Chondrocyte (in vitro differentiated cells): ENCODE data around the gene PTEN. TPM values are rescaled to one million over a fixed set of nuclear protein-coding genes. Genes with fewer than 3 reads are reported as not detected.

Experiments used
- DNase-seq: peaks from one replicate; pipeline ENCODE4 v3.0.0; 2021; ENCODE audit warnings: mixed read lengths, low spot score
- H3K27ac Mint-ChIP-seq: one replicate; pipeline ENCODE4 v1.8.0; 2021; ENCODE audit warnings: mild to moderate bottlenecking, moderate library complexity, mixed read lengths; ENCODE audit not compliant: unreplicated experiment
- H3K27me3 Mint-ChIP-seq: 2 replicates; pipeline ENCODE4 v1.8.0; 2021; ENCODE audit warnings: low read depth, mixed read lengths
- H3K36me3 Mint-ChIP-seq: 2 replicates; pipeline ENCODE4 v1.8.0; 2021; ENCODE audit warnings: low read depth, mixed read lengths
- H3K4me1 Mint-ChIP-seq: 2 replicates; pipeline ENCODE4 v1.8.0; 2021; ENCODE audit warnings: low read depth, mild to moderate bottlenecking, mixed read lengths
- H3K4me3 Mint-ChIP-seq: one replicate; pipeline ENCODE4 v1.8.0; 2021; ENCODE audit warnings: mild to moderate bottlenecking, moderate library complexity, mixed read lengths; ENCODE audit not compliant: unreplicated experiment
- H3K9me3 Mint-ChIP-seq: 2 replicates; pipeline ENCODE4 v1.8.0; 2021; ENCODE audit warnings: low read depth, mixed read lengths
- CTCF ChIP-seq: fragments of 200-600 bp; sonication (generic); IDR thresholded peaks from 2 replicates; pipeline ENCODE4 v1.5.0; 2021; ENCODE audit warnings: antibody characterized with exemption, mild to moderate bottlenecking, moderate library complexity
- total RNA-seq: library from RNA; stranded (reverse); gene quantifications from 3 replicates; pipeline ENCODE4 v1.2.1, GENCODE V29; 2021

Gene PTEN
- total RNA-seq, 1 donor from 2014 or later = 85.4 TPM

- Mint-ChIP-seq H3K27me3 (no peaks in the 10 kb centered on the region), H3K4me3 (no peak overlapping the region), H3K4me1 (peaks cover 10% of the 10 kb centered on the region), H3K27ac (no peak overlapping the region), H3K36me3 (no peaks in the 10 kb centered on the region), H3K9me3 (no peaks in the 10 kb centered on the region)
- no peak for DNase-seq
- no peak for TF ChIP-seq CTCF
Observed at GRCh38 chr10:87842220-87842641, 21.2 kb upstream of the PTEN start.

- H3K4me3 Mint-ChIP-seq = no peak overlapping the region
- no peak for TF ChIP-seq CTCF
Observed at GRCh38 chr10:87842776-87843497, 20.5 kb upstream of the PTEN start.

GRCh38 chr10:87843714-87844113 is 19.7 kb upstream of the PTEN start:
- no peak for TF ChIP-seq CTCF
- Mint-ChIP-seq H3K27ac (no peak overlapping the region), H3K9me3 (no peaks in the 10 kb centered on the region), H3K27me3 (no peaks in the 10 kb centered on the region), H3K4me3 (no peak overlapping the region), H3K4me1 (peaks cover 10% of the 10 kb centered on the region), H3K36me3 (no peaks in the 10 kb centered on the region)
- no peak for DNase-seq

More at GRCh38 chr10:87842776-87843497, 20.5 kb upstream of the PTEN start:
- Mint-ChIP-seq H3K9me3 (no peaks in the 10 kb centered on the region), H3K4me1 (peaks cover 10% of the 10 kb centered on the region), H3K36me3 (no peaks in the 10 kb centered on the region), H3K27me3 (no peaks in the 10 kb centered on the region), H3K27ac (no peak overlapping the region)
- no peak for DNase-seq

- H3K4me3 Mint-ChIP-seq = no peak overlapping the region
- DNase-seq = no peak
Observed at GRCh38 chr10:87844837-87845623, 18.4 kb upstream of the PTEN start.

More at GRCh38 chr10:87844837-87845623, 18.4 kb upstream of the PTEN start:
- Mint-ChIP-seq H3K36me3 (no peaks in the 10 kb centered on the region), H3K27me3 (no peaks in the 10 kb centered on the region), H3K4me1 (peaks cover 10% of the 10 kb centered on the region), H3K9me3 (no peaks in the 10 kb centered on the region), H3K27ac (no peak overlapping the region)
- TF ChIP-seq CTCF = no peak
